ENCODE results near the gene IDS.
"Not testable (repeated sequence)": the region's sequence is repeated elsewhere in the genome, so short reads cannot be mapped to it uniquely, and the experiment has no call there.

The IDS gene

GRCh38 chrX:149491812-149492211 lies 13.3 kb downstream of the IDS start:
- TF ChIP-seq CTCF (IDR thresholded peaks at IDR 0.05; ENCODE audit: insufficient read depth, low read depth, low read length, missing control alignments): no peak
- no peak for DNase-seq (ENCODE audit: low read depth)
- no peak overlapping the region for H3K4me3 ChIP-seq (ENCODE audit: low read depth, low read length)

- DNase-seq (ENCODE audit: low read depth): no peak
- no peak overlapping the region for H3K4me3 ChIP-seq (ENCODE audit: low read depth, low read length)
- TF ChIP-seq CTCF (IDR thresholded peaks at IDR 0.05; ENCODE audit: insufficient read depth, low read depth, low read length, missing control alignments): no peak
Observed at GRCh38 chrX:149490100-149490499, 15.0 kb downstream of the IDS start.

- not testable (repeated sequence) for DNase-seq (ENCODE audit: low read depth)
Observed at GRCh38 chrX:149488411-149489052, 16.6 kb downstream of the IDS start.

GRCh38 chrX:149488008-149488407 lies 17.1 kb downstream of the IDS start:
- not testable (repeated sequence) for H3K4me3 ChIP-seq (ENCODE audit: low read depth, low read length); DNase-seq (ENCODE audit: low read depth)

More at GRCh38 chrX:149488411-149489052, 16.6 kb downstream of the IDS start:
- not testable (repeated sequence) for H3K4me3 ChIP-seq (ENCODE audit: low read depth, low read length)

GRCh38 chrX:149487292-149487691 lies 17.8 kb downstream of the IDS start:
- peak; percentile 11 for TF ChIP-seq CTCF (IDR thresholded peaks at IDR 0.05; ENCODE audit: insufficient read depth, low read depth, low read length, missing control alignments)
- H3K4me3 ChIP-seq (ENCODE audit: low read depth, low read length): no peak overlapping the region
- DNase-seq (ENCODE audit: low read depth): peak; percentile 11

- no peak for TF ChIP-seq CTCF (IDR thresholded peaks at IDR 0.05; ENCODE audit: insufficient read depth, low read depth, low read length, missing control alignments)
- DNase-seq (ENCODE audit: low read depth): no peak
- no peak overlapping the region for H3K4me3 ChIP-seq (ENCODE audit: low read depth, low read length)
Observed at GRCh38 chrX:149476513-149476912, 28.6 kb downstream of the IDS start.

GRCh38 chrX:149473966-149474365 lies 31.1 kb downstream of the IDS start:
- no peak for TF ChIP-seq CTCF (IDR thresholded peaks at IDR 0.05; ENCODE audit: insufficient read depth, low read depth, low read length, missing control alignments)
- no peak for DNase-seq (ENCODE audit: low read depth)

GRCh38 chrX:149473092-149473491 lies 32.0 kb downstream of the IDS start:
- H3K4me3 ChIP-seq (ENCODE audit: low read depth, low read length): no peak overlapping the region
- no peak for TF ChIP-seq CTCF (IDR thresholded peaks at IDR 0.05; ENCODE audit: insufficient read depth, low read depth, low read length, missing control alignments)
- no peak for DNase-seq (ENCODE audit: low read depth)

More at GRCh38 chrX:149473966-149474365, 31.1 kb downstream of the IDS start:
- no peak overlapping the region for H3K4me3 ChIP-seq (ENCODE audit: low read depth, low read length)

Data from GM12865 (cell line).